BJ (cell line): ENCODE data around the gene TAX1BP1. TPM values are rescaled to one million over a fixed set of nuclear protein-coding genes. Genes with fewer than 3 reads are reported as not detected.

Experiments used
- CTCF ChIA-PET: fragments of 350-600 bp; formaldehyde crosslinking; extraction: SDS; loops from one replicate; lab custom pipeline; 2021; ENCODE audit warnings: antibody characterized with exemption, inconsistent platforms; lab: Yijun Ruan, JAX
- POLR2A ChIA-PET: fragments of 300-600 bp; sonication (Branson Sonifier 250); formaldehyde crosslinking; extraction: SDS; loops from one replicate; lab custom pipeline; 2021; ENCODE audit warnings: antibody characterized with exemption; lab: Charles Lee
- DNase-seq: peaks from one replicate; pipeline ENCODE4 v3.0.0-alpha.2; 2011; ENCODE audit warnings: low read depth
- H3K27me3 ChIP-seq: 2 replicates; pipeline ENCODE4 v1.6.0; 2011; ENCODE audit warnings: low read length; ENCODE audit not compliant: control insufficient read depth, insufficient read depth
- H3K36me3 ChIP-seq: 2 replicates; pipeline ENCODE4 v1.5.1; 2011; ENCODE audit warnings: low read length; ENCODE audit not compliant: control insufficient read depth, insufficient read depth
- H3K4me3 ChIP-seq: 2 replicates; pipeline ENCODE4 v1.5.1; 2011; ENCODE audit warnings: low read depth, mild to moderate bottlenecking, control low read depth, low read length
- polyA plus RNA-seq: library from polyadenylated mRNA; depleted of rRNA; stranded (reverse); fragments of >200 nt; gene quantifications from 2 replicates; pipeline ENCODE4 v1.2.3, GENCODE V29; 2011
- TF ChIP-seq, protein P1 (sequence below): IDR thresholded peaks from 2 replicates; pipeline ENCODE4 v1.5.1; 2011; ENCODE audit warnings: low read depth, mild to moderate bottlenecking, control low read depth, inconsistent platforms, low read length, moderate library complexity; ENCODE audit not compliant: insufficient read depth

Gene TAX1BP1
- polyA plus RNA-seq, 1 experiment, result 93.6 TPM

DNA sequence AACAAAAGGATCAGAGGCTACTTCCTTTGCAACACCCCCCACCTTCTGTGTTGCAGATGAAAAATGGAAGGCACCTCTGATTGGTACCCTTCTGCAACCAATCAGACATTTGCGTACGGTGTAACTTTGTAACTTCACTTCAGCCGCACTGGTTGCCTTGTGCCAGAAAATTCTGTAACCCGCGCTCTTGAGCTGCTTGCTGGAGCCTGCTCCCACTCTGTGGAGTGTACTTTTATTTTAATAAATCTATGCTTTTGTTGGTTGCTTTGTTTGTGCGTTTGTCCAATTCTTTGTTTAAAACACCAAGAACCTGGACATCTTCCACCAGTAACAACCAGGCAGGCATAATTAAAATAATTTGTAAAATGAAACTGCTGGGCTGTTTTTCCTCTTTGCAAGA is 31.5 kb upstream of the TAX1BP1 start:
- no peaks in the 10 kb centered on the region for H3K36me3 ChIP-seq
- DNase-seq, result no peak
- H3K27me3 ChIP-seq, result no peaks in the 10 kb centered on the region
- ChIA-PET CTCF (interaction anchor here (1.0 kb wide), 1 partner anchor 42 kb away, joined by 3 read pairs; no protein-coding TSS in a partner anchor), POLR2A (no interaction called here)
- H3K4me3 ChIP-seq, result no peak overlapping the region
- TF ChIP-seq, protein P1, sequence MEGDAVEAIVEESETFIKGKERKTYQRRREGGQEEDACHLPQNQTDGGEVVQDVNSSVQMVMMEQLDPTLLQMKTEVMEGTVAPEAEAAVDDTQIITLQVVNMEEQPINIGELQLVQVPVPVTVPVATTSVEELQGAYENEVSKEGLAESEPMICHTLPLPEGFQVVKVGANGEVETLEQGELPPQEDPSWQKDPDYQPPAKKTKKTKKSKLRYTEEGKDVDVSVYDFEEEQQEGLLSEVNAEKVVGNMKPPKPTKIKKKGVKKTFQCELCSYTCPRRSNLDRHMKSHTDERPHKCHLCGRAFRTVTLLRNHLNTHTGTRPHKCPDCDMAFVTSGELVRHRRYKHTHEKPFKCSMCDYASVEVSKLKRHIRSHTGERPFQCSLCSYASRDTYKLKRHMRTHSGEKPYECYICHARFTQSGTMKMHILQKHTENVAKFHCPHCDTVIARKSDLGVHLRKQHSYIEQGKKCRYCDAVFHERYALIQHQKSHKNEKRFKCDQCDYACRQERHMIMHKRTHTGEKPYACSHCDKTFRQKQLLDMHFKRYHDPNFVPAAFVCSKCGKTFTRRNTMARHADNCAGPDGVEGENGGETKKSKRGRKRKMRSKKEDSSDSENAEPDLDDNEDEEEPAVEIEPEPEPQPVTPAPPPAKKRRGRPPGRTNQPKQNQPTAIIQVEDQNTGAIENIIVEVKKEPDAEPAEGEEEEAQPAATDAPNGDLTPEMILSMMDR, result no peak

DNA sequence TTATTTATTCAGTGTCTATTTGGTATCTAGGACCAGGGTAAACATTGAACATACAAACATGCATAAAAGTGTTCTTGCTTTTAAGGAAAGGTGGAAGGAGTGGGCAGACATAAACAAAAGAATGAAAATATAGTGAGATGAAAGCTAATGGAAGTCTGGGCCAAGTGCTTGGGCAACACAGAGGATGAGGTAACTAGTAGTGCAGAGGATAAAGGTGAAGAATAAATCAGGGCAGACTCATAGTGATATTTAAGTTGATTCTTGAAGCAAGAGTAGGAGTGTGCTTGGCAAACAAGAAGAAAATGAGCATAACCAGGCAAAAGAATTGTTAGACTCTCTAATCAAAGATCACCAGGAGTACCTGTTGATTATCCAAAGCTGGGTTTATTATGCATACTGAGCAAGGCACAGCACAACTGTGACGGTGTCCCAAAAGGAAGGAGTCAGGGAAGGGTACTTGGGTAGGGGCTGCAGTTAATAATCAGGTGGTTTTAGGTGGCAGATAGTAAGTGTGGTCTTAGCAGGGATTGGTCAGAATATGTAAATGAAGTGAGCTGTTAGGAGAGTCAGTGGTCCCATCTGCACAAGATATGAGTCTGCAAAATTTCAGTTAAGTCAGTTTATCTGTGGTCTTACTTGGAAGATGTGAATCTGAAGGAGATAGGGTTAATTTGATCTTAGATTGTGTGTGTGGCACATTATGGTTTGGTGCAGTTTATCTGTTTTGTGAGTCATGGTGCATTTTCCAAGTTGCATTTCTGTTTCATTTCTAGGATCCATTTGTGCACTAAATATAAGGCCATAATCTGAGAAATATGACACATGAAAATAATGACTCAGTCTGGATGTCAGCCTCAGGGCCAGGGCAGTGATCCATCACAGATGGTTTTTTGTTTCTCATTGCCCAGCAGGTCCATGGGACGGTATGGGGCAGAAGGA is 30.6 kb upstream of the TAX1BP1 start:
- no peaks in the 10 kb centered on the region for H3K27me3 ChIP-seq
- CTCF ChIA-PET, result interaction anchor here (0.8 to 1.1 kb wide), 3 partner anchors 26 to 41 kb away, joined by 3 read pairs; no protein-coding TSS in a partner anchor
- H3K4me3 ChIP-seq, result no peak overlapping the region
- no peaks in the 10 kb centered on the region for H3K36me3 ChIP-seq
- TF ChIP-seq, protein P1, result no peak
- peak; percentile 50 for DNase-seq
- POLR2A ChIA-PET, result no interaction called here

DNA sequence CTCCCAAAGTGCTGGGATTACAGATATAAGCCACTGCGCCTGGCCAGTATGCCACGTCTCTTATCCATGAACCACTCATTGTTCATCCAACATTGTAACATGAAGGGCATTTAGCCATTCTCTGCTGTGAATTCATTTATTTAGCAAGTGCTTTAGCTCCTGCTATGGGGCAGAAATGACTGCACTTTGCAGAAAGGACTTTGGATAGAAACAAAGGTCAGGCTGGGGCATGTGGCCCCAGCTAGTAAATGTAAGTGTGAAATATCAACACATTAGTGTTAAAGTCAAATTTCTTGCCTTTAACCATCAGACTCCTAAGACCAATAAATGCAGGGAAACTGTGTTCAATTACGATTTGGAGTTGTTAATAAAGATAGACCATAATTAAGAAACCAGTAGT is 27.7 kb upstream of the TAX1BP1 start:
- CTCF ChIA-PET, result interaction anchor here (1.3 kb wide), 1 partner anchor 9 kb away, joined by 3 read pairs; no protein-coding TSS in a partner anchor
- Histone ChIP-seq H3K36me3 (no peaks in the 10 kb centered on the region), H3K4me3 (no peak overlapping the region), H3K27me3 (no peaks in the 10 kb centered on the region)
- POLR2A ChIA-PET, result no interaction called here
- TF ChIP-seq, protein P1, result no peak
- no peak for DNase-seq

DNA sequence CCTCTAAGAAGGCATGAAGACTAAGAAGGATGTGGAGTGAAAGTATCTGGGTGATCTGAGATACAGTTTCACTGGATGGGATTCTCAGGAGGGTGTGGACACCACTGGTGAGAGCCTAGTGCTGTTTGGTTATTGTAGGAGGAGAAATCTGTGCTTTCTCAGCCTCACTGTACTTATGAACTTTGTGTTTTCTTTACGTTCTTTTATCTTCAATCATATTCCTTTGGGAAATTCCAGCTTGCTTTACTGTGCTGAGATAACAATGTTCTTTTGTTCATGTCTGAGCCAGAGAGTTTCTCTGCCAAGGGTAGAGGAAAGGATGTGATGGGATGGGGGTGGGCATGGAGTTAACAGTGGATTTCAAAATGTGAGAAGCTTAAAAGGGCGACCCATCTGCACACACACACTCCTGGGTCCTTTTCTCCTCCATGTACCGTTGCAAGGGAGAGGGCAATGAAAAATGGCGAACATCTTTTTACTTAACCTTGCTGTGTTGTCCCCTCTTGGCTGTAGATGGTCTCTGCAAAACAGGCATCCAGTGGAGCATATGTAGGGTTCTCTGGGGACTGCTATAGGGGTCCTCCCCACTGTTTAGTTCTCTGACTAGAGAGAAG is 25.0 kb upstream of the TAX1BP1 start:
- H3K27me3 ChIP-seq, result no peaks in the 10 kb centered on the region
- H3K4me3 ChIP-seq, result no peak overlapping the region
- CTCF ChIA-PET, result no interaction called here
- no peak for DNase-seq
- POLR2A ChIA-PET, result no interaction called here
- H3K36me3 ChIP-seq, result no peaks in the 10 kb centered on the region
- TF ChIP-seq, protein P1, result no peak

DNA sequence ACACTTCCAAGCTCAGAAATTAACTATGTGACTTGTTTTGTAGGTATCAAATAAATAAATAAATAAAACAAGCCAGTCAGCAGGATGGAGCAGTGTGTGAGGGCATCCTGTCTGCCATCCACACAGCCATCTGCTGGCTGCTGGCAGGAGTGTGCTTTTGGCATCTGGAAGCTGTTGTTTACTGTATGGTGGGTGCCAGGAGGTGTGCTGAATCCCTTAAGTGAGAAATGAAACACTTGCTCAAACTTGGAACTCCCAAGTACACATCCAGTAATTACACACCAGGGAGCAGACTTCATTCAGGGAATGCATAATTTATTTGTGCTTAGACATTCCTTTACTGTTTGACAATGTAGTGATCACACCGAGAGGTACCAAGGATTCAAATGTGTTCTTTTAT is 16.9 kb upstream of the TAX1BP1 start:
- CTCF ChIA-PET, result interaction anchor here (1.1 kb wide), 1 partner anchor 22 kb away, joined by 3 read pairs; no protein-coding TSS in a partner anchor
- TF ChIP-seq, protein P1, result no peak; the same call in 1 of the 2 replicates
- POLR2A ChIA-PET, result no interaction called here

More for the DNA sequence above, 16.9 kb upstream of the TAX1BP1 start:
- DNase-seq, result no peak
- Histone ChIP-seq H3K4me3 (no peak overlapping the region), H3K27me3 (no peaks in the 10 kb centered on the region), H3K36me3 (no peaks in the 10 kb centered on the region; the same call in 1 of the 2 replicates)
